Naive thymus-derived CD4-positive, alpha-beta T cell (primary cell): ENCODE measurements around the gene SIAH1. TPM values are rescaled to one million over a fixed set of nuclear protein-coding genes. Genes with fewer than 3 reads are reported as not detected.
A peak's percentile ranks its signal among the peaks of the same experiment; 100 is the strongest.

Source experiments
- ATAC-seq: fragments of 150-1000 bp; cut with Tn5 transposase; 2 replicates; pipeline ENCODE4 v1.10.0; 2021; ENCODE audit warnings: mild to moderate bottlenecking, moderate library complexity
- CTCF ChIA-PET: fragments of 350-600 bp; sonication (Branson Sonifier 250); formaldehyde crosslinking; loops from one replicate; lab custom pipeline; 2021; ENCODE audit warnings: antibody characterized with exemption; lab: Charles Lee
- POLR2A ChIA-PET: fragments of 350-600 bp; sonication (Branson Sonifier 250); formaldehyde crosslinking; loops from one replicate; lab custom pipeline; 2021; ENCODE audit warnings: antibody characterized with exemption, inconsistent platforms; lab: Charles Lee
- DNase-seq, 9 donors: peaks; one replicate each; pipeline versions ENCODE4 v3.0.0 to v3.0.0-alpha.2; 2020 to 2022; ENCODE audit warnings: mixed read lengths in 1 of 9
- H3K27ac ChIP-seq: one replicate; pipeline ENCODE4 v1.7.0; 2013; ENCODE audit warnings: mild to moderate bottlenecking, low read depth, low read length, moderate library complexity
- H3K27me3 ChIP-seq, 2 donors: one replicate each; pipeline ENCODE4 v1.7.0; 2013; ENCODE audit warnings: low read length in 2 of 2, mild to moderate bottlenecking in 2 of 2, moderate library complexity in 2 of 2; ENCODE audit not compliant: control insufficient read depth in 2 of 2, insufficient read depth in 2 of 2
- H3K36me3 ChIP-seq, 3 experiments: 1 replicate in 2 of 3; 2 replicates in 1 of 3; pipeline ENCODE4 v1.7.0; 2013; ENCODE audit warnings: low read length in 3 of 3, mild to moderate bottlenecking in 3 of 3, moderate library complexity in 1 of 3; ENCODE audit not compliant: insufficient read depth in 3 of 3, control insufficient read depth in 2 of 3
- H3K4me1 ChIP-seq, 2 donors: one replicate each; pipeline ENCODE4 v1.7.0; 2013; ENCODE audit warnings: low read length in 2 of 2, mild to moderate bottlenecking in 2 of 2, moderate library complexity in 1 of 2; ENCODE audit not compliant: control insufficient read depth in 2 of 2, insufficient read depth in 2 of 2
- H3K4me3 ChIP-seq: 2 replicates; pipeline ENCODE4 v1.7.0; 2013; ENCODE audit warnings: mild to moderate bottlenecking, low read length
- H3K9me3 ChIP-seq, 3 experiments: 1 replicate in 2 of 3; 2 replicates in 1 of 3; pipeline ENCODE4 v1.7.0; 2013; ENCODE audit warnings: low read length in 3 of 3; ENCODE audit not compliant: control insufficient read depth in 2 of 3
- H3K27ac Mint-ChIP-seq, 9 donors: one replicate each; pipeline ENCODE4 v1.8.0; 2020 to 2022; ENCODE audit warnings: mixed read lengths in 9 of 9, mild to moderate bottlenecking in 8 of 9, moderate library complexity in 5 of 9, inconsistent platforms in 2 of 9
- H3K27me3 Mint-ChIP-seq, 5 donors: one replicate each; pipeline ENCODE4 v1.8.0; 2021 to 2022; ENCODE audit warnings: mixed read lengths in 5 of 5, mild to moderate bottlenecking in 1 of 5
- H3K36me3 Mint-ChIP-seq, 5 donors: one replicate each; pipeline ENCODE4 v1.8.0; 2020 to 2022; ENCODE audit warnings: mixed read lengths in 5 of 5, mild to moderate bottlenecking in 3 of 5, inconsistent platforms in 1 of 5
- H3K4me1 Mint-ChIP-seq, 7 donors: one replicate each; pipeline ENCODE4 v1.8.0; 2020 to 2022; ENCODE audit warnings: mixed read lengths in 7 of 7, mild to moderate bottlenecking in 3 of 7, inconsistent platforms in 1 of 7
- H3K4me3 Mint-ChIP-seq, 10 donors: one replicate each; pipeline ENCODE4 v1.8.0; 2020 to 2022; ENCODE audit warnings: mild to moderate bottlenecking in 10 of 10, mixed read lengths in 10 of 10, moderate library complexity in 6 of 10, inconsistent platforms in 2 of 10
- H3K9me3 Mint-ChIP-seq, 11 donors: one replicate each; pipeline ENCODE4 v1.8.0; 2020 to 2022; ENCODE audit warnings: mixed read lengths in 11 of 11, mild to moderate bottlenecking in 4 of 11, inconsistent platforms in 1 of 11, moderate library complexity in 1 of 11
- intact Hi-C, 2 donors: fragments of 100-400 bp; cut with micrococcal nuclease; formaldehyde crosslinking; loops; one replicate each; pipeline ENCODE4 v1.15.1; 2023
- polyA plus RNA-seq, 2 donors: library from polyadenylated mRNA; unstranded; fragments of 300-500 nt; fragmentation: Illumina TruSeq; gene quantifications; one replicate each; pipeline ENCODE4 v1.2.3, GENCODE V29; 2021
- total RNA-seq, 6 experiments: library from RNA in 5 of 6; stranded (reverse) in 5 of 6; gene quantifications; 1 replicate in 5 of 6; 2 replicates in 1 of 6; pipeline ENCODE4 v1.2.3 and lab custom pipeline; 2021 to 2026

SIAH1 gene
- total and polyA plus RNA-seq, 7 experiments from 2014 or later, result 14.5 to 51.1 (median 19.8) TPM

DNA sequence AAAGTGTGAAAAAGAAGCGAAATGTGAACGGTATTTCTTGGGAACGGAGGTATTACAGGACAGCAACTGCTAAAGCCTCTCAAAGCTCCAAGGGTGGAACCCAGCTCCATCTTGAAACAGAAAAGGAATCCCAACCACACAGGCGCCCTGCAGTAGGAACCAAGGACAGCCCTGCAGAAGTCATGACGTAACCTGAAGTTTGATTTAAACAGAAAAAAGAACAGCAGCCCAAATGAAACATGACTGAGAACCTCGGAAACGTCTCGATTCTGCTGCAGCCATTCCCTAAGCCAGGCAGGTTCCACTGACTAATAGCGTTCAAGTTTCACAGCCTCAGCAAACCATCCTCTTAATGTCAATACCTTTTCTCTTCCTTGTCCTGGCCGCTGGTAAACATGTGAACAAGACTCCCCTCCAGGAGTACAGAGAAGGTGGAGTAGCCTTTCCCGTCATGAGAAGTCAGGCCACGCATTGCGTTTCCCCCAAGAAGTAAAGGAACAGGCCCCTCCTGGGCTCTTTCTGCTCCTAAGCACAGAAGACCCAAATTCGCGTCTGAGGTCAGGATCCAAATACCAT, 20.1 kb downstream of the SIAH1 start:
- Mint-ChIP-seq H3K4me1 (peaks cover 21 to 68% (median 53%) of the 10 kb centered on the region in 7 donors), H3K27me3 (no peaks in the 10 kb centered on the region)

GRCh38 chr16:48361540-48362144, 23.6 kb downstream of the SIAH1 start:
- H3K27me3 ChIP-seq, result no peaks in the 10 kb centered on the region
- H3K4me1 Mint-ChIP-seq, result peaks cover 15 to 41% (median 35%) of the 10 kb centered on the region in 7 donors
- H3K27ac ChIP-seq, result no peak overlapping the region
- no peaks in the 10 kb centered on the region for H3K9me3 Mint-ChIP-seq
- H3K4me1 ChIP-seq, result peaks cover 5 to 9% of the 10 kb centered on the region in 2 donors
- H3K4me3 ChIP-seq, result no peak overlapping the region
- no peak overlapping the region for H3K4me3 Mint-ChIP-seq
- ChIA-PET CTCF (interaction anchor here (0.9 to 10.2 kb wide), 2 partner anchors 261 to 269 kb away, joined by 3 to 89 read pairs; no protein-coding TSS in a partner anchor), POLR2A (interaction anchor here (1.3 kb wide), 1 partner anchor 82 kb away, joined by 3 read pairs; no protein-coding TSS in a partner anchor)
- no peak for ATAC-seq
- peaks cover 0 to 3% (median 0%) of the 10 kb centered on the region in 5 donors for H3K36me3 Mint-ChIP-seq
- H3K9me3 ChIP-seq, result no peaks in the 10 kb centered on the region
- no peaks in the 10 kb centered on the region for H3K27me3 Mint-ChIP-seq
- peak overlapping the region in 1 of 9 donors; percentile 34 for H3K27ac Mint-ChIP-seq
- no peak for DNase-seq
- peaks cover 0 to 6% (median 0%) of the 10 kb centered on the region in 3 experiments for H3K36me3 ChIP-seq
- intact Hi-C loops, result loop anchor here in 1 of 2 donors (10.0 kb wide), 1 partner anchor 897 kb away; the partner anchor contains the start of genes ITFG1 and PHKB

More for the DNA sequence above, 20.1 kb downstream of the SIAH1 start:
- no peak for DNase-seq
- Histone ChIP-seq H3K4me1 (peaks cover 14 to 15% of the 10 kb centered on the region in 2 donors), H3K27ac (peak overlapping the region; percentile 77), H3K4me3 (peak overlapping the region; percentile 88), H3K36me3 (peaks cover 0 to 6% (median 0%) of the 10 kb centered on the region in 3 experiments), H3K27me3 (no peaks in the 10 kb centered on the region), H3K9me3 (no peaks in the 10 kb centered on the region)
- Mint-ChIP-seq H3K36me3 (peaks cover 0 to 3% (median 0%) of the 10 kb centered on the region in 5 donors), H3K4me3 (peak overlapping the region; percentile 73 to 98 (median 92)), H3K9me3 (no peaks in the 10 kb centered on the region), H3K27ac (peak overlapping the region; percentile 82 to 99 (median 94))
- CTCF ChIA-PET, result interaction anchor here (1.1 to 2.5 kb wide), 3 partner anchors 11 to 265 kb away, joined by 3 to 17 read pairs (median 5); no protein-coding TSS in a partner anchor
- POLR2A ChIA-PET, result interaction anchor here (0.7 to 4.2 kb wide), 6 partner anchors 9 to 1478 kb away, joined by 3 to 50 read pairs (median 4); partner anchors contain the start of gene SIAH1
- ATAC-seq, result no peak
- intact Hi-C loops, result loop anchor here (1.0 to 10.0 kb wide), 5 partner anchors 118 to 1393 kb away; partner anchors contain the start of genes DNAJA2 (in 2 of the 2), ABCC11 (in 1 of the 2), ITFG1 (in 1 of the 2) and NETO2 (in 1 of the 2)

DNA sequence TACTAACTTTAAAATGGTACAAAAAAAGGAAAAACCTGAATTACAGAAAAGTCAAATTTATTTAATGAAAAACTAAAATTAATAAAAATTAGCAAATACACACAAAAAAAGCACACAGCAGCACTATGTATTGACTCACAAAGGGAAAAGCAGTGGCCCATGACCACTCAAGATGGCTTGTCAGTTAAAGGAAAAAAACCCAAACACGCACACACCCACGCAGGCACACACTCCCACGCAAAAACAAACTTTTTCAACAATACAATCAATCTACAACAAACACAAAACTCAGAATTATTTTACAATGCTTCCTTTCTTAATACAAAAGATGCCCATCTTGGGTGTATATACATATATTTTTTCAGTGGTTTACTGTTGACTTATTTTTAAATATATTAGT, 24.2 kb downstream of the SIAH1 start:
- DNase-seq (no peak), ATAC-seq (no peak)
- intact Hi-C loops, result loop anchor here in 1 of 2 donors (10.0 kb wide), 1 partner anchor 896 kb away; the partner anchor contains the start of genes ITFG1 and PHKB
- no peaks in the 10 kb centered on the region for H3K9me3 ChIP-seq
- Mint-ChIP-seq H3K27me3 (no peaks in the 10 kb centered on the region), H3K27ac (peak overlapping the region in 1 of 9 donors; percentile 36), H3K4me1 (peaks cover 14 to 36% (median 29%) of the 10 kb centered on the region in 7 donors), H3K36me3 (peaks cover 0 to 3% (median 0%) of the 10 kb centered on the region in 5 donors), H3K9me3 (no peaks in the 10 kb centered on the region), H3K4me3 (no peak overlapping the region)
- CTCF ChIA-PET, result interaction anchor here (0.8 to 10.2 kb wide), 4 partner anchors 262 to 269 kb away, joined by 3 to 89 read pairs (median 3); no protein-coding TSS in a partner anchor
- H3K36me3 ChIP-seq, result peaks cover 0 to 6% (median 3%) of the 10 kb centered on the region in 3 experiments
- no peaks in the 10 kb centered on the region for H3K27me3 ChIP-seq
- H3K27ac ChIP-seq, result no peak overlapping the region
- no peak overlapping the region for H3K4me3 ChIP-seq
- POLR2A ChIA-PET, result no interaction called here
- H3K4me1 ChIP-seq, result peaks cover 4 to 6% of the 10 kb centered on the region in 2 donors

- DNase-seq (no peak), ATAC-seq (no peak)
- Mint-ChIP-seq H3K36me3 (peaks cover 0 to 3% (median 0%) of the 10 kb centered on the region in 5 donors), H3K27ac (no peak overlapping the region), H3K27me3 (no peaks in the 10 kb centered on the region), H3K4me3 (no peak overlapping the region), H3K9me3 (no peaks in the 10 kb centered on the region), H3K4me1 (peaks cover 10 to 28% (median 21%) of the 10 kb centered on the region in 7 donors)
- ChIA-PET CTCF (interaction anchor here (1.3 to 10.2 kb wide), 2 partner anchors 263 to 271 kb away, joined by 3 to 89 read pairs; no protein-coding TSS in a partner anchor), POLR2A (interaction anchor here (0.7 to 2.3 kb wide), 3 partner anchors 10 to 24 kb away, joined by 3 to 6 read pairs (median 3); no protein-coding TSS in a partner anchor)
- no peak overlapping the region for H3K27ac ChIP-seq
- H3K36me3 ChIP-seq, result peaks cover 0 to 6% (median 3%) of the 10 kb centered on the region in 3 experiments
- no peak overlapping the region for H3K4me3 ChIP-seq
- H3K9me3 ChIP-seq, result no peaks in the 10 kb centered on the region
- intact Hi-C loops, result loop anchor here in 1 of 2 donors (10.0 kb wide), 1 partner anchor 895 kb away; the partner anchor contains the start of genes ITFG1 and PHKB
- H3K27me3 ChIP-seq, result no peaks in the 10 kb centered on the region
- no peaks in the 10 kb centered on the region for H3K4me1 ChIP-seq
Observed at GRCh38 chr16:48359983-48360382, 25.2 kb downstream of the SIAH1 start.

DNA sequence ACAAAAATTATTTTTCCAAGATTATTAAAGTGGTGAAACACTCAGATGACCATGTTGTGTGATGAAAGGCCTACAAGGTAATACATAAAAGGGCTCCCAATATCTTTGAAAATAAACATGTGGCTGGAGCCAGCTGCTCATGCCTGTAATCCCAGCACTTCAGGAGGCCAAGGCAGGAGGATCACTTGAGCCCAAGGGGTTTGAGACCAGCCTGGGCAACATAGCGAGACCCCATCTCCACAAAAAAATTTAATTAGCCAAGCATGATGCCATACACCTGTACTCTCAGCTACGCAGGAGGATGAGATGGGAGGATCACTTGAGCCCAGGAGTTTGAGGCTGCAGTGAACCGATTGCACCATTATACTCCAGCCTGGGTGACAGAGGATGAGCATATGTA, 26.8 kb downstream of the SIAH1 start:
- Histone ChIP-seq H3K36me3 (peaks cover 0 to 6% (median 3%) of the 10 kb centered on the region in 3 experiments), H3K27me3 (no peaks in the 10 kb centered on the region), H3K4me3 (no peak overlapping the region), H3K27ac (no peak overlapping the region), H3K9me3 (no peaks in the 10 kb centered on the region), H3K4me1 (no peaks in the 10 kb centered on the region)
- Mint-ChIP-seq H3K27me3 (no peaks in the 10 kb centered on the region), H3K4me3 (no peak overlapping the region), H3K4me1 (peaks cover 11 to 30% (median 23%) of the 10 kb centered on the region in 7 donors), H3K9me3 (no peaks in the 10 kb centered on the region), H3K36me3 (peaks cover 0 to 12% (median 3%) of the 10 kb centered on the region in 5 donors), H3K27ac (peak overlapping the region in 4 of 9 donors; percentile 35 to 69 (median 62))
- ChIA-PET POLR2A (interaction anchor here (2.3 kb wide), 1 partner anchor 26 kb away, joined by 6 read pairs; no protein-coding TSS in a partner anchor), CTCF (interaction anchor here (1.2 to 10.2 kb wide), 3 partner anchors 13 to 272 kb away, joined by 3 to 89 read pairs (median 17); no protein-coding TSS in a partner anchor)
- ATAC-seq (no peak), DNase-seq (no peak)
- intact Hi-C loops, result no loop called here
